Nucleus accumbens (tissue), 56 donors: ENCODE measurements around the gene SPSB1.

Experiments
- DNase-seq, 56 donors: peaks; one replicate each; lab custom pipeline; 2025; lab: John Stamatoyannopoulos, UW

The SPSB1 gene

GRCh38 chr1:9338397-9339246 lies 45.9 kb downstream of the SPSB1 start:
- DNase-seq = no peak

- DNase-seq = no peak
These were observed 47.6 kb downstream of the SPSB1 start for GRCh38 chr1:9340172-9340854.

- no peak for DNase-seq
These were observed 48.2 kb downstream of the SPSB1 start for GRCh38 chr1:9340864-9341263.

GRCh38 chr1:9341301-9341845 lies 48.7 kb downstream of the SPSB1 start:
- DNase-seq = no peak

GRCh38 chr1:9343269-9343668 lies 50.6 kb downstream of the SPSB1 start:
- DNase-seq = no peak

- peak in 1 of 56 donors; percentile 11 for DNase-seq
These were observed 51.9 kb downstream of the SPSB1 start for GRCh38 chr1:9344426-9345200.

- DNase-seq = no peak
These were observed 52.8 kb downstream of the SPSB1 start for GRCh38 chr1:9345471-9345870.

- DNase-seq = peak in 1 of 56 donors; percentile 15
These were observed 53.2 kb downstream of the SPSB1 start for GRCh38 chr1:9345922-9346321.

- DNase-seq = no peak
These were observed 53.9 kb downstream of the SPSB1 start for GRCh38 chr1:9346566-9346965.

GRCh38 chr1:9347095-9347850 lies 54.6 kb downstream of the SPSB1 start:
- no peak for DNase-seq

GRCh38 chr1:9349331-9349851 lies 56.7 kb downstream of the SPSB1 start:
- no peak for DNase-seq

GRCh38 chr1:9350013-9350908 lies 57.6 kb downstream of the SPSB1 start:
- no peak for DNase-seq

- DNase-seq = no peak
These were observed 58.3 kb downstream of the SPSB1 start for GRCh38 chr1:9350960-9351359.

GRCh38 chr1:9351654-9352271 lies 59.1 kb downstream of the SPSB1 start:
- peak in 1 of 56 donors; percentile 28 for DNase-seq

GRCh38 chr1:9352377-9353134 lies 59.9 kb downstream of the SPSB1 start:
- peak in 22 of 56 donors; percentile 5 to 45 (median 25) for DNase-seq

- DNase-seq = no peak
These were observed 62.8 kb downstream of the SPSB1 start for GRCh38 chr1:9355503-9355902.

- no peak for DNase-seq
These were observed 63.3 kb downstream of the SPSB1 start for GRCh38 chr1:9356021-9356420.
